Caco-2 (cell line): Measurements from ENCODE around the gene ELOVL5. TPM values are rescaled to one million over a fixed set of nuclear protein-coding genes. Genes with fewer than 3 reads are reported as not detected.

Experiments
- BruUV-seq: library from RNA; stranded (reverse); fragments of 400-500 nt; replicated peaks from 2 replicates; lab custom pipeline; 2021; lab: Mats Ljungman, UMichigan
- CTCF ChIA-PET: fragments of 300-600 bp; sonication (Branson Sonifier 250); formaldehyde crosslinking; loops from one replicate; lab custom pipeline; 2022; ENCODE audit warnings: antibody characterized with exemption; lab: Charles Lee
- POLR2A ChIA-PET: fragments of 300-600 bp; sonication (Branson Sonifier 250); formaldehyde crosslinking; loops from one replicate; lab custom pipeline; 2022; ENCODE audit warnings: antibody characterized with exemption; lab: Charles Lee
- DNase-seq, 2 experiments: peaks; one replicate each; pipeline versions ENCODE4 v3.0.0 to v3.0.0-alpha.2; 2020 to 2022
- H3K27me3 ChIP-seq: replicated peaks from 2 replicates; pipeline ENCODE4 v1.6.0; 2011; ENCODE audit warnings: low read length; ENCODE audit not compliant: control insufficient read depth, insufficient read depth
- H3K36me3 ChIP-seq: 2 replicates; pipeline ENCODE4 v1.5.1; 2011; ENCODE audit warnings: low read length; ENCODE audit not compliant: control insufficient read depth, insufficient read depth
- H3K4me1 ChIP-seq: fragments of 250-450 bp; sonication (Bioruptor Pico); 2 replicates; pipeline ENCODE4 v1.5.1; 2020; ENCODE audit warnings: mild to moderate bottlenecking
- H3K4me3 ChIP-seq: 2 replicates; pipeline ENCODE4 v1.5.1; 2011; ENCODE audit warnings: low read depth, mild to moderate bottlenecking, control low read depth, low read length
- H3K9me3 ChIP-seq: fragments of 250-450 bp; sonication (Bioruptor Pico); 2 replicates; pipeline ENCODE4 v1.5.1; 2020; ENCODE audit warnings: mild to moderate bottlenecking, moderate library complexity
- H3K27ac Mint-ChIP-seq: one replicate; pipeline ENCODE4 v1.8.0; 2022; ENCODE audit warnings: mixed read lengths; ENCODE audit not compliant: unreplicated experiment
- H3K27me3 Mint-ChIP-seq: one replicate; pipeline ENCODE4 v1.8.0; 2022; ENCODE audit warnings: mixed read lengths; ENCODE audit not compliant: insufficient read depth, unreplicated experiment
- H3K36me3 Mint-ChIP-seq: one replicate; pipeline ENCODE4 v1.8.0; 2022; ENCODE audit warnings: mild to moderate bottlenecking, mixed read lengths; ENCODE audit not compliant: insufficient read depth, unreplicated experiment
- H3K4me1 Mint-ChIP-seq: one replicate; pipeline ENCODE4 v1.8.0; 2022; ENCODE audit warnings: low read depth, mixed read lengths; ENCODE audit not compliant: unreplicated experiment
- H3K4me3 Mint-ChIP-seq: one replicate; pipeline ENCODE4 v1.8.0; 2022; ENCODE audit warnings: mild to moderate bottlenecking, moderate library complexity, mixed read lengths; ENCODE audit not compliant: unreplicated experiment
- H3K9me3 Mint-ChIP-seq: one replicate; pipeline ENCODE4 v1.8.0; 2022; ENCODE audit warnings: mixed read lengths; ENCODE audit not compliant: unreplicated experiment
- CTCF ChIP-seq, 2 experiments: fragments of 200-600 bp in 1 of 2; IDR thresholded peaks; 1 replicate in 1 of 2; 2 replicates in 1 of 2; pipeline versions ENCODE4 v1.5.1 to v1.8.0; 2011 to 2022; ENCODE audit warnings: antibody characterized with exemption in 1 of 2, control low read depth in 1 of 2, inconsistent platforms in 1 of 2, low read depth in 1 of 2, low read length in 1 of 2, mild to moderate bottlenecking in 1 of 2, moderate library complexity in 1 of 2; ENCODE audit not compliant: insufficient read depth in 1 of 2, severe bottlenecking in 1 of 2, unreplicated experiment in 1 of 2
- intact Hi-C: fragments of 100-400 bp; cut with micrococcal nuclease; formaldehyde crosslinking; loops from one replicate; pipeline ENCODE4 v1.10.0; 2022; ENCODE audit not compliant: unreplicated experiment
- total RNA-seq: library from RNA; stranded (reverse); gene quantifications from 2 replicates; pipeline ENCODE4 v1.2.3, GENCODE V29; 2022

ELOVL5 gene
- total RNA-seq, 1 experiment from 2014 or later: 70.4 TPM

DNA sequence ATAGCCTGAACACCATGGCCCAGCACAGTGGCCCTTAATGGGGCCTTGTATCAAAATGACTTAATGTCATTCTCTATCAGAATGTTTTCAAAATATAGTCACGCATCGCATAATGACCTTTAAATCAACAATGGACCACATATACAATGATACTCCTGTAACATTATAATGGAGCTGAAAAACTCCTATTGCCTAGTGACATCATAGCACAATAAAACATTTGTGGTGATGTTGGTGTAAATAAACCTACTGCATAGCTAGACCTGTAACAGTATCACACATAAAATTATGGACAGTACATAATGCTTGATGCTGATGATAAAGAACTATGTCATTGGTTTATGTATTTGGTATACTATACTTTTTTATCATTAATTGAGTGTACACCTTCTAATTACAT is 9.3 kb downstream of the ELOVL5 start:
- DNase-seq: no peak
- H3K4me1 ChIP-seq: no peaks in the 10 kb centered on the region
- Mint-ChIP-seq H3K27me3 (no peaks in the 10 kb centered on the region), H3K9me3 (no peaks in the 10 kb centered on the region), H3K4me3 (no peak overlapping the region), H3K4me1 (peaks cover 6% of the 10 kb centered on the region), H3K36me3 (peaks cover 9% of the 10 kb centered on the region), H3K27ac (no peak overlapping the region)
- ChIA-PET POLR2A (no interaction called here), CTCF (no interaction called here)
- no peak for TF ChIP-seq CTCF (IDR thresholded peaks at IDR 0.05; ENCODE audit: insufficient read depth in 1 of 2, low read depth in 1 of 2, low read length in 1 of 2, severe bottlenecking in 1 of 2, unreplicated experiment in 1 of 2)
- BruUV-seq: no TSS peak
- intact Hi-C loops: no loop called here
- H3K27me3 ChIP-seq: no peaks in the 10 kb centered on the region
- H3K4me3 ChIP-seq: no peak overlapping the region
- no peaks in the 10 kb centered on the region; the same call in 1 of the 2 replicates for H3K36me3 ChIP-seq
- H3K9me3 ChIP-seq: no peaks in the 10 kb centered on the region

DNA sequence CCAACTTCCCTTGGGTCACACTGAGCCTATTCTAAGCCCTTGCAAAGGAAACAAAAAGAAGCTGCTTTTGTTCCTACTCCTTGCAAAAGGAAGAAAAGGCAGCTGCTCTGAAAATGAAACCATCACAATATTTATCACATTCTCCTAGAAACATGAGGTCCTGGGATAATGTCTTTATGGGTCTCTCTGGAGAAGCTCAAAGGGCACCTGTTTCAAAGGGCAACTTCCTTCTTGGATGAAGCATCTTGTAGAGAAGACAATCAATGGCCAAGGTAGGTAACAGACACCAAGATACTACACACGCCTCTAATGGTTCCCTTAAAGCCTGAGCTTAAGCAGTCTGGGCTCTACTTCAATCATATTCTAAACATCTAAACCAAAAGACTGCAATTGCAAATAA is 10.4 kb downstream of the ELOVL5 start:
- no peaks in the 10 kb centered on the region; the same call in 1 of the 2 replicates for H3K36me3 ChIP-seq
- H3K27ac Mint-ChIP-seq: no peak overlapping the region
- no peaks in the 10 kb centered on the region for H3K4me1 ChIP-seq
- no peaks in the 10 kb centered on the region for H3K9me3 Mint-ChIP-seq
- ChIA-PET POLR2A (no interaction called here), CTCF (no interaction called here)
- H3K36me3 Mint-ChIP-seq: peaks cover 9% of the 10 kb centered on the region
- H3K4me3 Mint-ChIP-seq: no peak overlapping the region
- H3K9me3 ChIP-seq: no peaks in the 10 kb centered on the region
- peaks cover 6% of the 10 kb centered on the region for H3K4me1 Mint-ChIP-seq
- intact Hi-C loops: no loop called here
- no peak overlapping the region for H3K4me3 ChIP-seq
- H3K27me3 Mint-ChIP-seq: no peaks in the 10 kb centered on the region
- no peak for DNase-seq
- TF ChIP-seq CTCF (IDR thresholded peaks at IDR 0.05; ENCODE audit: insufficient read depth in 1 of 2, low read depth in 1 of 2, low read length in 1 of 2, severe bottlenecking in 1 of 2, unreplicated experiment in 1 of 2): no peak
- H3K27me3 ChIP-seq: no peaks in the 10 kb centered on the region
- no TSS peak for BruUV-seq

GRCh38 chr6:53336070-53336469 is 12.7 kb downstream of the ELOVL5 start:
- CTCF ChIA-PET: no interaction called here
- POLR2A ChIA-PET: no interaction called here
- H3K27ac Mint-ChIP-seq: no peak overlapping the region

More at GRCh38 chr6:53336070-53336469, 12.7 kb downstream of the ELOVL5 start:
- no peaks in the 10 kb centered on the region for H3K27me3 Mint-ChIP-seq
- H3K36me3 Mint-ChIP-seq: peaks cover 11% of the 10 kb centered on the region
- Histone ChIP-seq H3K9me3 (no peaks in the 10 kb centered on the region), H3K4me3 (no peak overlapping the region), H3K36me3 (no peaks in the 10 kb centered on the region; the same call in 1 of the 2 replicates), H3K4me1 (no peaks in the 10 kb centered on the region), H3K27me3 (no peaks in the 10 kb centered on the region)
- intact Hi-C loops: no loop called here
- no peak overlapping the region for H3K4me3 Mint-ChIP-seq
- H3K4me1 Mint-ChIP-seq: peaks cover 6% of the 10 kb centered on the region
- no peak for DNase-seq
- BruUV-seq: no TSS peak
- no peaks in the 10 kb centered on the region for H3K9me3 Mint-ChIP-seq
- no peak for TF ChIP-seq CTCF (IDR thresholded peaks at IDR 0.05; ENCODE audit: insufficient read depth in 1 of 2, low read depth in 1 of 2, low read length in 1 of 2, severe bottlenecking in 1 of 2, unreplicated experiment in 1 of 2)
